Thyroid gland (tissue), 4 donors: ENCODE data around the gene DLG2.

Source experiments
- CTCF ChIP-seq, 6 experiments: fragments of 200-600 bp in 3 of 6; fragments of 450-650 bp in 3 of 6; sonication (generic) in 3 of 6; IDR thresholded peaks; one replicate each; pipeline ENCODE4 v1.5.1; 2016 to 2019; ENCODE audit warnings: antibody characterized with exemption in 6 of 6, mild to moderate bottlenecking in 2 of 6, inconsistent platforms in 1 of 6, moderate library complexity in 1 of 6
- POLR2A ChIP-seq, 2 donors: fragments of 450-650 bp; IDR thresholded peaks; one replicate each; pipeline ENCODE4 v1.6.1; 2017; ENCODE audit warnings: antibody characterized with exemption in 2 of 2, mild to moderate bottlenecking in 2 of 2, moderate library complexity in 1 of 2

GRCh38 chr11:83760932-83761331 lies 1866.2 kb downstream of the DLG2 start:
- TF ChIP-seq CTCF (IDR thresholded peaks at IDR 0.05) (no peak), POLR2A (IDR thresholded peaks at IDR 0.05) (no peak)
